Lower leg skin (tissue), 3 donors: ENCODE results near the gene CLEC3B.
"Not testable (repeated sequence)": the region's sequence is repeated elsewhere in the genome, so short reads cannot be mapped to it uniquely, and the experiment has no call there.

Source experiments
- CTCF ChIP-seq, 3 donors: fragments of 450-650 bp; IDR thresholded peaks; one replicate each; pipeline ENCODE4 v1.5.1; 2016; ENCODE audit warnings: antibody characterized with exemption in 3 of 3, mild to moderate bottlenecking in 3 of 3, moderate library complexity in 2 of 3
- POLR2A ChIP-seq, 2 donors: fragments of 450-650 bp; IDR thresholded peaks; one replicate each; pipeline ENCODE4 v1.6.1; 2016 to 2017; ENCODE audit warnings: antibody characterized with exemption in 2 of 2, mild to moderate bottlenecking in 1 of 2, moderate library complexity in 1 of 2

- not testable (repeated sequence) for TF ChIP-seq CTCF, POLR2A (IDR thresholded peaks at IDR 0.05)
Observed at GRCh38 chr3:45078256-45078655, 52.2 kb downstream of the CLEC3B start.
